DOHH2 (cell line): ENCODE data around the gene PRKAR1B.

Experiments
- H3F3A ChIP-seq: fragments of 200-600 bp; sonication (generic), shearing (Covaris generic); 2 replicates; pipeline ENCODE4 v1.6.0; 2016; ENCODE audit warnings: antibody characterized with exemption, mild to moderate bottlenecking; ENCODE audit not compliant: control insufficient read depth, insufficient read depth
- H3K27ac ChIP-seq: fragments of 200-600 bp; sonication (generic); 2 replicates; pipeline ENCODE4 v1.5.1; 2014; ENCODE audit warnings: low read depth, mild to moderate bottlenecking, low read length, moderate library complexity
- H3K27me3 ChIP-seq: fragments of 200-600 bp; sonication (generic); 2 replicates; pipeline ENCODE4 v1.6.1; 2014; ENCODE audit warnings: mild to moderate bottlenecking, low read length, mixed read lengths; ENCODE audit not compliant: control insufficient read depth
- H3K36me3 ChIP-seq: fragments of 200-600 bp; sonication (generic); 2 replicates; pipeline ENCODE4 v1.6.1; 2014; ENCODE audit warnings: mild to moderate bottlenecking, low read length, moderate library complexity, mixed read lengths; ENCODE audit not compliant: control insufficient read depth
- H3K4me1 ChIP-seq: fragments of 200-600 bp; sonication (generic); 2 replicates; pipeline ENCODE4 v1.6.1; 2014; ENCODE audit warnings: mild to moderate bottlenecking, low read length, mixed read lengths; ENCODE audit not compliant: control insufficient read depth
- H3K4me2 ChIP-seq: fragments of 200-600 bp; sonication (generic); 2 replicates; pipeline ENCODE4 v1.6.0; 2014; ENCODE audit warnings: mild to moderate bottlenecking, low read length, moderate library complexity
- H3K4me3 ChIP-seq: fragments of 200-600 bp; sonication (generic); 2 replicates; pipeline ENCODE4 v1.5.1; 2014; ENCODE audit warnings: mild to moderate bottlenecking, low read length, mixed read lengths
- H3K79me2 ChIP-seq: fragments of 200-600 bp; sonication (generic); 2 replicates; pipeline ENCODE4 v1.6.1; 2014; ENCODE audit warnings: mild to moderate bottlenecking, low read length, mixed read lengths; ENCODE audit not compliant: control insufficient read depth
- H3K9me2 ChIP-seq: fragments of 200-600 bp; sonication (generic); replicated peaks from 2 replicates; pipeline ENCODE4 v1.6.1; 2014; ENCODE audit warnings: mild to moderate bottlenecking, low read length, mixed read lengths; ENCODE audit not compliant: control insufficient read depth
- H3K9me3 ChIP-seq: fragments of 200-600 bp; sonication (generic); 2 replicates; pipeline ENCODE4 v1.6.1; 2014; ENCODE audit warnings: antibody characterized with exemption, low read length, mixed read lengths; ENCODE audit not compliant: control insufficient read depth, insufficient read depth
- H4K20me1 ChIP-seq: fragments of 200-600 bp; sonication (generic); 2 replicates; pipeline ENCODE4 v1.6.0; 2014; ENCODE audit warnings: low read depth, mild to moderate bottlenecking, antibody characterized with exemption, low read length, moderate library complexity; ENCODE audit not compliant: control insufficient read depth, insufficient read depth
- CTCF ChIP-seq: fragments of 200-600 bp; sonication (generic); IDR thresholded peaks from one replicate; pipeline ENCODE4 v1.5.1; 2014; ENCODE audit warnings: antibody characterized with exemption, mild to moderate bottlenecking, low read depth, low read length; ENCODE audit not compliant: poor library complexity, severe bottlenecking
- EZH2phosphoT487 ChIP-seq: fragments of 200-600 bp; sonication (generic); IDR thresholded peaks from 2 replicates; pipeline ENCODE4 v1.6.1; 2017; ENCODE audit warnings: borderline replicate concordance, mild to moderate bottlenecking, antibody characterized with exemption, low read length, moderate library complexity, mixed read lengths

The PRKAR1B gene

GRCh38 chr7:646487-646886 lies 80.6 kb downstream of the PRKAR1B start:
- Histone ChIP-seq H3K27me3 (no peaks in the 10 kb centered on the region), H3K4me3 (no peak overlapping the region), H3K4me2 (no peak overlapping the region), H3K79me2 (peaks cover 9% of the 10 kb centered on the region), H3K27ac (no peak overlapping the region), H3K9me2 (no peaks in the 10 kb centered on the region), H3K36me3 (peaks cover 11% of the 10 kb centered on the region), H4K20me1 (no peaks in the 10 kb centered on the region), H3F3A (no peaks in the 10 kb centered on the region), H3K9me3 (no peaks in the 10 kb centered on the region; the same call in 1 of the 2 replicates), H3K4me1 (no peaks in the 10 kb centered on the region)
- TF ChIP-seq CTCF (no peak), EZH2phosphoT487 (no peak)

GRCh38 chr7:645606-646005 lies 81.5 kb downstream of the PRKAR1B start:
- H3K36me3 ChIP-seq, result peaks cover 11% of the 10 kb centered on the region; the same call in 1 of the 2 replicates
- H3K79me2 ChIP-seq, result peaks cover 9% of the 10 kb centered on the region
- no peaks in the 10 kb centered on the region for H3K9me2 ChIP-seq
- no peaks in the 10 kb centered on the region for H3K27me3 ChIP-seq
- no peaks in the 10 kb centered on the region; the same call in 1 of the 2 replicates for H3K9me3 ChIP-seq
- no peak overlapping the region for H3K4me2 ChIP-seq
- no peaks in the 10 kb centered on the region; the same call in 1 of the 2 replicates for H3K4me1 ChIP-seq
- no peak overlapping the region for H3K27ac ChIP-seq
- H4K20me1 ChIP-seq, result 0 out of 2 replicates have a peak, but pooled peaks cover 3% of the 10 kb centered on the region
- TF ChIP-seq EZH2phosphoT487 (no peak), CTCF (no peak)
- H3K4me3 ChIP-seq, result no peak overlapping the region
- H3F3A ChIP-seq, result no peaks in the 10 kb centered on the region

- Histone ChIP-seq H3K4me3 (no peak overlapping the region), H3K4me1 (no peaks in the 10 kb centered on the region; the same call in 1 of the 2 replicates)
- TF ChIP-seq EZH2phosphoT487 (no peak), CTCF (no peak)
Measured at GRCh38 chr7:644381-645305, 82.4 kb downstream of the PRKAR1B start.

More at GRCh38 chr7:644381-645305, 82.4 kb downstream of the PRKAR1B start:
- no peaks in the 10 kb centered on the region for H3K27me3 ChIP-seq
- H4K20me1 ChIP-seq, result 0 out of 2 replicates have a peak, but pooled peaks cover 3% of the 10 kb centered on the region
- H3K4me2 ChIP-seq, result no peak overlapping the region
- H3K9me2 ChIP-seq, result no peaks in the 10 kb centered on the region
- H3K79me2 ChIP-seq, result peaks cover 9% of the 10 kb centered on the region
- no peaks in the 10 kb centered on the region; the same call in 1 of the 2 replicates for H3K9me3 ChIP-seq
- peaks cover 11% of the 10 kb centered on the region; the same call in 1 of the 2 replicates for H3K36me3 ChIP-seq
- H3F3A ChIP-seq, result no peaks in the 10 kb centered on the region
- H3K27ac ChIP-seq, result no peak overlapping the region
